Fibroblast of skin of back (primary cell): Measurements from ENCODE around the gene HPDL. TPM values are rescaled to one million over a fixed set of nuclear protein-coding genes. Genes with fewer than 3 reads are reported as not detected.
"Not testable (repeated sequence)": the region's sequence is repeated elsewhere in the genome, so short reads cannot be mapped to it uniquely, and the experiment has no call there.

Source experiments
- DNase-seq: peaks from one replicate; pipeline ENCODE4 v3.0.0-alpha.2; 2013
- polyA plus RNA-seq, 2 experiments: library from polyadenylated mRNA; unstranded; fragments of 120-200 nt; gene quantifications; one replicate each; pipeline ENCODE4 v1.2.1, GENCODE V29; 2013; ENCODE audit not compliant: insufficient read length in 2 of 2

Gene HPDL
- 1.8 TPM for polyA plus RNA-seq (2013, experiment 1 of 2; ENCODE audit: insufficient read length)
- polyA plus RNA-seq (2013, experiment 2 of 2; ENCODE audit: insufficient read length) = 0.64 TPM

GRCh38 chr1:45326627-45327623 lies at the start of gene HPDL:
Gene HPDL (plus strand): TSS chr1:45326895. CDS start chr1:45327149, 254 bp downstream.
- DNase-seq = peak; percentile 61

GRCh38 chr1:45282351-45282750 lies 44.3 kb upstream of the HPDL start:
- DNase-seq = no peak

DNA sequence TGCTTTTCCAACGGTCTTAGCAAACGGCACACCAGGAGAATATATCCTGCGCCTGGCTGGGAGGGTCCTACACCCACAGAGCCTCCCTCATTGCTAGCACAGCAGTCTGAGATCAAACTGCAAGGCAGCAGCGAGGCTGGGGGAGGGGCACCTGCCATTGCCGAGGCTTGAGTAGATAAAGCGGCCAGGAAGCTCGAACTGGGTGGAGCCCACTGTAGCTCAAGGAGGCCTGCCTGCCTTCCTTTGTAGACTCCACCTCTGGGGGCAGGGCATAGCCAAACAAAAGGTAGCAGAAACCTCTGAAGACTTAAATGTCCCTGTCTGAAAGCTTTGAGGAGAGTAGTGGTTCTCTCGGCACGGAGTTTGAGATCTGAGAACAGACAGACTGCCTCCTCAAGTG lies 41.8 kb upstream of the HPDL start:
- DNase-seq = not testable (repeated sequence)

DNA sequence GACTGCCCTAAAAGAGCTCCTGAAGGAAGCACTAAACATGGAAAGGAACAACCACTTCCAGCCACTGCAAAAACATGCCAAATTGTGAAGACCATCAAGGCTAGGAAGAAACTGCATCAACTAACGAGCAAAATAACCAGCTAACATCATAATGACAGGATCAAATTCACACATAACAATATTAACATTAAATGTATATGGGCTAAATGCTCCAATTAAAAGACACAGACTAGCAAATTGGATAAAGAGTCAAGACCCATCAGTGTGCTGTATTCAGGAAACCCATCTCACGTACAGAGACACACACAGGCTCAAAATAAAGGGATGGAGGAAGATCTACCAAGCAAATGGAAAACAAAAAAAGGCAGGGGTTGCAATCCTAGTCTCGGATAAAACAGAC lies 40.2 kb upstream of the HPDL start:
- DNase-seq = not testable (repeated sequence)

GRCh38 chr1:45291002-45291401 lies 35.7 kb upstream of the HPDL start:
- not testable (repeated sequence) for DNase-seq

GRCh38 chr1:45291716-45292115 lies 35.0 kb upstream of the HPDL start:
- no peak for DNase-seq

GRCh38 chr1:45297666-45298356 lies 28.9 kb upstream of the HPDL start:
- no peak for DNase-seq

DNA sequence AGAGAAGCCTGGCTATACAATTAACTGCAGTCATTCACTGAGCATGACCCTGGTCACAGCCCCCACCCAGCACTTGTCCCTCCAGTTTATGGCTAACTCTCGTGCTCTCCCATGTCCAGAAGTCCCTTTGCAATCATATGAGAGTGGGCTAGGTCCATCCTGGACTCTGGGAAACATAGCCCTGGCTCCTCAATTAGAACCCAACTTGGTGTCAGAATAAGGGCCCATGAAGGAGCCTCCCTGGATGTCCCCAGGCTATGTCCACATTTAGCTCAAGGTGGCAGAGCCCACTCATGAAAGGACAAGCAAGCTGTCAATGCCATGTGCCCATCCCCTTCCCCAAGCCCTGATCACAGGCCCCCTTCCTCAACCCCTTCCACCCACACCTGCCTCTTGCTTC lies 27.4 kb upstream of the HPDL start:
- no peak for DNase-seq

- peak; percentile 70 for DNase-seq
Measured at GRCh38 chr1:45299981-45300668, 26.6 kb upstream of the HPDL start.

DNA sequence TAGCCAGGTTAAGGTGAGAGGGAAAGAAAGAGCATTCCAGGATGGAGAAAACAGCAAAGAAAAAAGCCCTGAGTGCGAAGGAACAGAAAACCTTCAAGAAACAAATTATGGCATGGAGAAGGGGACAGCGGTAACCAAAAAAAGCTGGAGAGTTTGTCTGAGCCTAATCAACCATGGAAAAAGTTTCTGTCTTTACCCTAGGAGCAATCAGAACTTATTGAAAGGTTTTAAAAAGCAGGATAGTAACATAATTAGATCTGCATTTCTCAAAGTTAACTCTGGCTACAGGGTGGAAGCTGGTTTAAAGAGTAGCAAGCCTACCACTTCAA lies 26.1 kb upstream of the HPDL start:
- DNase-seq = no peak

DNA sequence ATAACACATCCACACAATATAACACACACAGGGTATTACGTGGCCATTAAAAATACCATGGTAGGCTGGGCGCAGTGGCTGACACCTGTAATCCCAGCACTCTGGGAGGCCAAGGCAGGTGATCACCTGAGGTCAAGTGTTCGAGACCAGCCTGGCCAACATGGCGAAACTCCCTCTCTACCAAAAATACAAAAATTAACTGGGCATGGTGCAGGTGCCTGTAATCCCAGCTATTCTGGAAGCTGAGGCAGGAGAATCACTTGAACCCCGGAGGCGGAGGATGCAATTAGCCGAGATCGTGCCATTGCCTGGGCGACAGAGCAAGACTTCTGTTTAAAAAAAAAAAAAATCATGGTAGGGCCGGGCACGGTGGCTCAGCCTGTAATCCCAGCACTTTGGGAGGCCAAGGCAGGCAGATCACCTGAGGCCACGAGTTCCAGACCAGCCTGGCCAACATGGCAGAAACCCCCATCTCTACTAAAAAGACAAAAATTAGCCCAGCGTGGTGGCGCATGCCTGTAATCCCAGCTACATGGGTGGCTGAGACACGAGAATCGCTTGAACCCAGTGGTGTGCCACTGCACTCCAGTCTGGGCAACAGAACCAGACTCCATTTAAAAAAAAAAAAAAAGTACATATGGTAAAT lies 24.1 kb upstream of the HPDL start:
- DNase-seq = no peak

- peak; percentile 98 for DNase-seq
Measured at GRCh38 chr1:45303520-45304310, 23.0 kb upstream of the HPDL start.

DNA sequence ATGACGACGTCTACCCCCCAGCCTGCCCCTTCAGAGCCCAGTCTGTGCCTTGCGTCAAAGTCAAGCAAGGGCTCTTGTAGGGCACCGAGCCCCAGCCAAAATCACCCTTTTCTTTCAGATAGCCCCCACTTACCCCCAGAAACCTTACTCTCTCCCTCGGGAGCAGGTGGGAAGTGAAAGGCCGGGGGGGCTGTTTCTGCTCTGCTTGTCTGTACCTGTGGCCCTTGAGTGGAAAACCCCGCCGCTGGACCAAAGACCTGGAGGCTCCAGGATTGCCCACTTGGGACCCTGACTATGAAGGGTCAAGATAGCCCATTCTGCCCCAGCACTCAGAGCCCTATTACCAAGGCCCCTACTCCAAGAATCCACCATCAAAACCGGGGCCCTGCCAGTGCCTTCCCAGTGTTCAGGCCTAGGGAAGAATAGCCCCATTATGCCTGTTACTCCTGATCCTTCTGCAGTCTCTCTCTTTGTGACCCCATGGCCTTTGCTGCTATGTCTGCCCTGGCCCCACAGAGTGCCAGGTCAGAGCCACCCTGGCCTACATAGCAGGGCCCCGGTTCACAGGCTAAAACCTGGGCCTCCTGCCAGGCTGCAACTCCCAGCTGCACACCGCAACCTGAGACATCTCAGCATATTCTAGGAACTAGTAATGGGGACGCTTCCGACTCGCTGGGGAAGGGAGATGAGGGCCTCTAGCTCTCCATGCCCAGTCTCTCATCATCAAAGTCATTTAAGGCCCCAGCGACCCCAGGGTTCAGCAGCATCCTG lies 22.2 kb upstream of the HPDL start:
- peak; percentile 7 for DNase-seq

DNA sequence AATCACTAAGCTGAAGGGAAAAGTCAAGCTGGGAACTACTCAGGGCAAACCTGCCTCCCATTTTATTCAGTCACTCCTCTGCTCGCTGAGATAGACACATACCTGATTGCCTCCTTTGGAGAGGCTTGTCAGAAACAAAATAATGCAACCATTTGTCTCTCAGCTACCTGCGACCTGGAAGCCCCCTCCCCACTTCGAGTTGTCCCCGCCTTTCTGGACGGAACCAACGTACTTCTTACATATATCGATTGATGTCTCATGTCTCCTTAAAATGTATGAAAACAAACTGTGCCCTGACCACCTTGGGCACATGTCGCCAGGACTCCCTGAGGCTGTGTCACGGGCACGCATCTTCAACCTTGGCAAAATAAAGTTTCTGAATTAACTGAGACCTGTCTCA lies 21.5 kb upstream of the HPDL start:
- no peak for DNase-seq

GRCh38 chr1:45306319-45306718 lies 20.4 kb upstream of the HPDL start:
- DNase-seq = peak; percentile 25

- no peak for DNase-seq
Measured at GRCh38 chr1:45306905-45307304, 19.8 kb upstream of the HPDL start.

GRCh38 chr1:45314266-45314665 lies 12.4 kb upstream of the HPDL start:
- no peak for DNase-seq

- no peak for DNase-seq
Measured at GRCh38 chr1:45317166-45317565, 9.5 kb upstream of the HPDL start.

DNA sequence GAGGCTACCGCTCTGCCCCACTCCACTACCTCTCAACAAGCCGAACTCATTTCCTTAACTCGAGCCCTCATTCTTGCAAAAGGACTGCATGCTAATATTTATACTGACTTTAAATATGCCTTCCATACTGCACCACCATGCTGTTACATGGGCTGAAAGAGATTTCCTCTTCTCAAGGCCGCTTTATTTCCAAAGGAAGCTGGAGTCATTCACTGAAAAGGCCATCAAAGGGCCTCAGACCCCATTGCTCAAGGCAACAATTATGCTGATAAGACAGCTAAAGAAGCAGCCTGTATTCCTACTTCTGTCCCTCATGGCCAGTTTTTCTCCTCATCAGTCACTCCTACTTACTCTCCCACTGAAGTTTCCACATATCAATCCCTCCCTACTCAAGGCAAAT lies 6.9 kb upstream of the HPDL start:
- DNase-seq = no peak

DNA sequence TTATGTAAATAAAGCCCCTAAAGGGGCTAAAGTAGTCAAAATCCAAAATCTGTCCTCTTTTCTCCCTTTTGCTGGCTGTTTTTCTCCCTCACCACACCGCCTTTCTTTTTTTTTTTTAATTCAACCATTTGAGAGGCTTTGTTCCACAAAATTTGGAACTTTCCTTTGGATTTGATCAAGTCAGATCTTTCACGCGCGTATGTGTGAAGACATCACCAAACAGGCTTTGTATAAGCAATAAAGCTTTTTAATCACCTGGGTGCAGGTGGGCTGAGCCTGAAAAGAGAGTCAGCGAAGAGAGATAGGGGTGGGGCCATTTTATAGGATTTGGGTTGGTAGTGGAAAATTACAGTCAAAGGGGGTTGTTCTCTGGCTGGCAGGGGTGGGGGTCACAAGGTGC lies 5.3 kb upstream of the HPDL start:
- DNase-seq = no peak

- peak; percentile 8 for DNase-seq
Measured at GRCh38 chr1:45322486-45323040, 4.1 kb upstream of the HPDL start.
